ENCODE measurements around the gene GIT2. TPM values are rescaled to one million over a fixed set of nuclear protein-coding genes. Genes with fewer than 3 reads are reported as not detected.

GIT2 gene
- total RNA-seq, 3 donors from 2014 or later = 41.3 to 53.1 (median 42.6) TPM

DNA sequence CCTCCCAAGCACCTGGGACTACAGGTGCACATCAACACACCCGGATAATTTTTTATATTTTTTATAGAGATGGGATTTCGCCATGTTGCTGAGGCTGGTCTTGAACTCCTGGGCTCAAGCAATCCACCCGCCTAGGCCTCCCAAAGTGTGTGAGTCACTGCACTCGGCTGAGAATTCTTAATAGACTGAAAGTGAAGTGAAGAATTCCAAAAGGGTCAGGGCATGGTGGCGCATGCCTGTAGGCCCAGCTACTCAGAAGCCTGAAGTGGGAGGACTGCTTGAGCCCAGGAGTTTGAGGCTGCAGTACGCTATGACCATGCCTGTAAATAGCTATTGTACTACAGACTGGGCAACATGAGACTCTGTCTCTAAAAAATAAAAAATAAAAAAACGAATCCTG is 52.4 kb downstream of the GIT2 start:
- intact Hi-C loops (cut with DNase I; ENCODE audit: low total_unique reads) = no loop called here
- no peaks in the 10 kb centered on the region for H3K4me1 ChIP-seq
- no peak for TF ChIP-seq POLR2A (IDR thresholded peaks at IDR 0.05)
- TF ChIP-seq CTCF (IDR thresholded peaks at IDR 0.05) = no peak
- no peak for TF ChIP-seq POLR2AphosphoS5 (IDR thresholded peaks at IDR 0.05)
- no peak for DNase-seq (ENCODE audit: low spot score in 2 of 2)
- no peaks in the 10 kb centered on the region for H3K36me3 ChIP-seq
- H3K9me3 ChIP-seq = no peaks in the 10 kb centered on the region
- no peaks in the 10 kb centered on the region for H3K27me3 ChIP-seq
- no peak overlapping the region for H3K4me3 ChIP-seq
- H3K27ac ChIP-seq = no peak overlapping the region

GRCh38 chr12:109940339-109940923 is 55.7 kb downstream of the GIT2 start:
- Histone ChIP-seq H3K27me3 (no peaks in the 10 kb centered on the region), H3K9me3 (no peaks in the 10 kb centered on the region), H3K4me3 (no peak overlapping the region), H3K27ac (no peak overlapping the region), H3K4me1 (no peaks in the 10 kb centered on the region), H3K36me3 (no peaks in the 10 kb centered on the region)
- no peak for DNase-seq (ENCODE audit: low spot score in 2 of 2)
- intact Hi-C loops (cut with DNase I; ENCODE audit: low total_unique reads) = no loop called here
- TF ChIP-seq POLR2AphosphoS5 (IDR thresholded peaks at IDR 0.05) (no peak), CTCF (IDR thresholded peaks at IDR 0.05) (no peak), POLR2A (IDR thresholded peaks at IDR 0.05) (no peak)

DNA sequence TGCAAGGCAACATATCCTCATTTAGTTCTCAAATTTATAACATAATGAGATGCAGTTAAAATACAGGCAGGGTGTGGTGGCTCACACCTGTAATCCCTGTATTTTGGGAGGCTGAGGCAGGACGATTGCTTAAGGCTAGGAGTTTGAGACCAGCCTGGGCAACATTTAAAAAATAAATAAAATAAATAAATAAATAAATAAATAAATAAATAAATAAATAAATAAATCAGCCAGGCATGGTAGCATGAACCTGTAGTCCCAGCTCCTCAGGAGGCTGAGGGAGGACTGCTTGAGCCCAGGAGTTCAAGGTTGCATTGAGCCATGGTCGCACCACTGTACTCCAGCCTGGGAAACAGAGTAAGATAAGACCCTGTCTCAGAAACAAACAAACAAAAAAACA is 56.7 kb downstream of the GIT2 start:
- no peak overlapping the region for H3K27ac ChIP-seq
- no peak overlapping the region for H3K4me3 ChIP-seq
- intact Hi-C loops (cut with DNase I; ENCODE audit: low total_unique reads) = no loop called here
- H3K4me1 ChIP-seq = no peaks in the 10 kb centered on the region
- no peaks in the 10 kb centered on the region for H3K27me3 ChIP-seq
- TF ChIP-seq CTCF (IDR thresholded peaks at IDR 0.05) = no peak
- TF ChIP-seq POLR2A (IDR thresholded peaks at IDR 0.05) = no peak
- TF ChIP-seq POLR2AphosphoS5 (IDR thresholded peaks at IDR 0.05) = no peak
- H3K9me3 ChIP-seq = no peaks in the 10 kb centered on the region
- no peak for DNase-seq (ENCODE audit: low spot score in 2 of 2)
- no peaks in the 10 kb centered on the region for H3K36me3 ChIP-seq

- H3K27ac ChIP-seq = no peak overlapping the region
- H3K36me3 ChIP-seq = no peaks in the 10 kb centered on the region
- DNase-seq (ENCODE audit: low spot score in 2 of 2) = no peak
- H3K9me3 ChIP-seq = no peaks in the 10 kb centered on the region
- H3K4me3 ChIP-seq = no peak overlapping the region
- no peaks in the 10 kb centered on the region for H3K27me3 ChIP-seq
- TF ChIP-seq POLR2A (IDR thresholded peaks at IDR 0.05) (no peak), CTCF (IDR thresholded peaks at IDR 0.05) (no peak), POLR2AphosphoS5 (IDR thresholded peaks at IDR 0.05) (no peak)
- no peaks in the 10 kb centered on the region for H3K4me1 ChIP-seq
- intact Hi-C loops (cut with DNase I; ENCODE audit: low total_unique reads) = no loop called here
Observed at GRCh38 chr12:109938947-109939346, 57.2 kb downstream of the GIT2 start.

- Histone ChIP-seq H3K4me3 (no peak overlapping the region), H3K9me3 (no peaks in the 10 kb centered on the region), H3K27ac (no peak overlapping the region), H3K27me3 (no peaks in the 10 kb centered on the region), H3K4me1 (no peaks in the 10 kb centered on the region), H3K36me3 (no peaks in the 10 kb centered on the region)
- intact Hi-C loops (cut with DNase I; ENCODE audit: low total_unique reads) = no loop called here
- TF ChIP-seq POLR2A (IDR thresholded peaks at IDR 0.05) = no peak
- no peak for TF ChIP-seq CTCF (IDR thresholded peaks at IDR 0.05)
- TF ChIP-seq POLR2AphosphoS5 (IDR thresholded peaks at IDR 0.05) = no peak
- no peak for DNase-seq (ENCODE audit: low spot score in 2 of 2)
Observed at GRCh38 chr12:109937371-109937770, 58.8 kb downstream of the GIT2 start.

All from breast epithelium (tissue), 4 donors.